Measurements from ENCODE around the gene NAPEPLD.

GRCh38 chr7:103127006-103127405 is 21.9 kb downstream of the NAPEPLD start:
- TF ChIP-seq, protein P1, sequence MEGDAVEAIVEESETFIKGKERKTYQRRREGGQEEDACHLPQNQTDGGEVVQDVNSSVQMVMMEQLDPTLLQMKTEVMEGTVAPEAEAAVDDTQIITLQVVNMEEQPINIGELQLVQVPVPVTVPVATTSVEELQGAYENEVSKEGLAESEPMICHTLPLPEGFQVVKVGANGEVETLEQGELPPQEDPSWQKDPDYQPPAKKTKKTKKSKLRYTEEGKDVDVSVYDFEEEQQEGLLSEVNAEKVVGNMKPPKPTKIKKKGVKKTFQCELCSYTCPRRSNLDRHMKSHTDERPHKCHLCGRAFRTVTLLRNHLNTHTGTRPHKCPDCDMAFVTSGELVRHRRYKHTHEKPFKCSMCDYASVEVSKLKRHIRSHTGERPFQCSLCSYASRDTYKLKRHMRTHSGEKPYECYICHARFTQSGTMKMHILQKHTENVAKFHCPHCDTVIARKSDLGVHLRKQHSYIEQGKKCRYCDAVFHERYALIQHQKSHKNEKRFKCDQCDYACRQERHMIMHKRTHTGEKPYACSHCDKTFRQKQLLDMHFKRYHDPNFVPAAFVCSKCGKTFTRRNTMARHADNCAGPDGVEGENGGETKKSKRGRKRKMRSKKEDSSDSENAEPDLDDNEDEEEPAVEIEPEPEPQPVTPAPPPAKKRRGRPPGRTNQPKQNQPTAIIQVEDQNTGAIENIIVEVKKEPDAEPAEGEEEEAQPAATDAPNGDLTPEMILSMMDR (IDR thresholded peaks at IDR 0.05): no peak
- no peak for TF ChIP-seq POLR2A (IDR thresholded peaks at IDR 0.05)
- no peak for TF ChIP-seq POLR2AphosphoS5 (IDR thresholded peaks at IDR 0.05)

Data from breast epithelium (tissue), 3 donors.